HG02840 (cell line): ENCODE data around the gene KLHL41.
A peak's percentile ranks its signal among the peaks of the same experiment; 100 is the strongest.

Source experiments
- ATAC-seq: cut with Tn5 transposase; IDR thresholded peaks from one replicate; pipeline ENCODE4 v1.9.1; 2021; ENCODE audit warnings: mild to moderate bottlenecking, moderate library complexity, moderate number of reproducible peaks; ENCODE audit not compliant: unreplicated experiment, low FRiP score

KLHL41 gene

GRCh38 chr2:169509298-169509885, at the start of gene KLHL41:
Gene KLHL41 (plus strand): TSS chr2:169509702. CDS start chr2:169509779, 77 bp downstream.
- no peak for ATAC-seq

DNA sequence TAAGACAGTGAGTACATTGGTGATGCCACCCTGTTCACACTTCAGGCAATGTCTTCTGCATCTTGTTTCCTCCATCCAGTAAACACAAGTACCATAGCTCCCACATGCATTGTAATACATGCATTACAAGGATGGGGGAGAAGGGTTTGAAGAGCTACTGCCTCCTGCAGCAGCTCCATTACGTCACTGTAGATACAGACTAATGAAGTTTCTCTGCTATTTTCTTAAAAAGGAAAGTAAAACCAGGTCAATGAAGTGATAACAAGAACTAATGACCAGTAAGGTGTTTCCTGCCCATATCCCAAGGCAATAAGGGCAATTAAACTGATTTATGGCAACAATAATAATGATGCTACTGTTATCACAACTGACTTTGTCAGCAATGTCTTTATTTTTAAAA, 48.4 kb upstream of the KLHL41 start:
- no peak for ATAC-seq

DNA sequence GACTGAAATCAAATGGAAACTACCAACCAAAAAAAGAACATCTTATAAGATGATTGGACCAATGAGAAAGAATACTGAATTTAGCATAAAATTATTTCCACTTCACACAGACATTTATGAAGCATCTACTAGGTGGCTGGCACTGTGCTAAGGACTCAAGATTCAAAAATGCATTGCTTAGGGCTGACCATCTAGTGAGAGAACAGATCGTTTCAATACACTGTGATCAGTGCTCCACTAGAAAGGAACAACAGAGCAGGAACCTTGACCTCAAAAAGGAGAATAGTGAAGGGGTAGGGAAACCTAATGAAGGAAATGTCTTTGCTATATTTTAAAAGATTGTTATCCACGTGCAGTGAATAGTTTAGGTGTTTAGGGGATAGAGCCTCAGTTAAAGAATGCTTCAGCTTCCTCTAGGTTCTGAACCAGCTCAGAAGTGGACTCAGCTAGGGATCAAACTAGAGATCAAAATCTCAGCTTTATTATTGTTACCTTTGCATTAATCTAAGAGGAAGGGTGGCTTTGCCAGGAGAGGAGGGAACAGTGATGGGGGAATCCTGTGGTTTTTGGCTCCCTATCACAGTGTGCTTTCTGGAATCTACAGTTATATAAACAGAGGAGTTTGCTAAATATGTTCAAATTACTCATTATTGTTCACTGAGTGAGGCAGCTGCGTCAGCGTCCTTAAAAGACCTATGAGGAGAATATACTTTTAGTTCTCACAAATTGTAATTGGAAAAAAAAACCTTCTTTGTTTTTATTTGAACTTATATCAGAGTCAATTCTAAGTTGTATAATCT, 46.4 kb upstream of the KLHL41 start:
- ATAC-seq, result no peak

DNA sequence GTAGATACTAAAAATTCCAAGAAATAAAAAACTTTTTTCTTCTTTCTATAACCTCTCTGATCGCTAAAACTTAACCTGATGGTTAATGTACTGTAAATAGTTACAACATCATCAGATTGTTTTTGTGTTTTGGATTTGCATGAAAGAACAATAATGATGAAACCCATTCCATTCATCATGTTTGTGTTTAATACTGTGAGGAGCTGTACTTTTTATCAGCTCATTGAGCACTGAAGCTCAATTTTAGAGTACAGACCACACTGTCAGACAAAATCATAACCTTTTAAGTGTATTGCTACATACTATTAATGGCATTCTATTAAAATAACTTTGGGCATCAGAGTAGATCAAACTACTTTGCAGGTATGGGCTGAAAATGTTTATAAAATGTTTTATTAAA, 45.0 kb upstream of the KLHL41 start:
- ATAC-seq, result no peak

DNA sequence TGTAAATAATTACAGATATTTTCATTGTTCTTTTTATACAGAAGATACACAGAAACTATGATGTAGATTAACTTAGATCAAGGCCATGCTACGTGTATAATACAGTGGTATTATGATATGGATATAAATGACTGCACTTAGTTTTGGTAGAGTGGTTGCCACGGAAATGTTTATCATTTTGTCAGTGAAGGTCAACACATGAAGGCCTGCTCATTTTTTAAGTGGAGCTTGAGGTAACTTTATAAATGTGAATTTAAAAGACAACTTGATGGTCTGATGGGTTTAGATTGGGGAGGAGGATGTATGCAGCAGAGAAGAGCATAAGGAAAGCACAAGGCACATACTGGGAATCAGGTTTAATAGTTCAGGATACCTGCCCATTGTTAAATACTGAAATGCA, 44.6 kb upstream of the KLHL41 start:
- no peak for ATAC-seq

DNA sequence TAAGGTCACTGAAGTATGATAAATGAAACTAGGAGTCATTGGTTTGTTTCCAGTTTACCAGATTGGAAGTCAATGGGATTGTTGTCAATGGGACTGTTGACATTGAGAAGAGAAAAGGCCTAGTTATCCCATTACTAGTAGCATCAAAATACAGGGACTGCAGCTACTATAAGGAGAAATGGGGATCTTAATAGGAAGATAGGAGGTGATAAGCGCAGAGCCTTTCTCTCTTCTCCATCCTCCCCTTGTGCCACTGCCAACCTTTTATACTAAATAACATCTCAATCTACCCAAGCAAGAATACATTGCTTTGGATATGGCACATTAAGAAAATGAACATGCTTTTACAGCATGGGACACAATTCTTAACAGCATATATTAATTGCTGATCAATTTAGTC, 40.7 kb upstream of the KLHL41 start:
- no peak for ATAC-seq

DNA sequence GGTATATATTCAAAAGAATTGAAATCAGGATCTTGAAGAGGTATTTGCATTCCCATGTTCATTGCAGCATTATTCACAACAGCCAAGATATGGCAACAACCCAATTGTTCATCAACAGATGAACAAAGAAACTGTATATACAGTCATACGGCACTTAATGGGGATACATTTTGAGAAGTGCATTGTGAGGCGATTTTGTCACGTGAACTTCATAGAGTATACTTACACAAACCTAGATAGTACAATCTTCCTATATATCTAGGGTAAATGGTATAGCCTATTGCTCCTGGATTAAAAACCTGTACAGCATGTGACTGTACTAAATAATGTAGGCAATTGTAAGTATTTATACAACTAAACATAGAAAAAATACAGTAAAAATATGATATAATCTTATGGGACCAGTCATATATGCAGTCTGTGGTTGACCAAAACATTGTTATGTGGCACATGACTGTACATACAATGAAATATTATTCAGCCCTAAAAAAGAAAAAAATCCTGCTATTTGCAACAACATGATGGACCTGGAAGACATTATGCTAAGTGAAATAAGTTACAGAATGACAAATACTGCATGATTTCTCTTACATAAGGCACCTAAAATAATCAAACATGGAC, 39.4 kb upstream of the KLHL41 start:
- no peak for ATAC-seq

DNA sequence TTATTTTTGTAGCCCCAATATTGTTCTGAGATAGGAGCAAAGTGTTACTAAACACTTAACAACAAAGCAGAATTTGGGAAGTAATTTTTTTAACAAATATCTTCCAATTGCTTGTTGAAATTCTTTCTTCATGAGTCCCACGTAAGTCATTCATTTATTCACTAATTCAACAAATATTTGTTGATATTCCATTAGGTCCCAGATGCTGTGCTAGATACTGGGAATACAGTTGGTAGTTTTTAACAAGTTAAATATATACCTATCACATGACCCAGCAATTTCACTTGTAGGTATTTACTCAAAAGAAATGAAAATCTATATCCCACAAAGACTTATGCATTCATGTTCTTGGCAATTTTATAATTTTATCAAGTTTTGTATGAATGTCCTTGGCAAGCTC, 37.3 kb upstream of the KLHL41 start:
- no peak for ATAC-seq

DNA sequence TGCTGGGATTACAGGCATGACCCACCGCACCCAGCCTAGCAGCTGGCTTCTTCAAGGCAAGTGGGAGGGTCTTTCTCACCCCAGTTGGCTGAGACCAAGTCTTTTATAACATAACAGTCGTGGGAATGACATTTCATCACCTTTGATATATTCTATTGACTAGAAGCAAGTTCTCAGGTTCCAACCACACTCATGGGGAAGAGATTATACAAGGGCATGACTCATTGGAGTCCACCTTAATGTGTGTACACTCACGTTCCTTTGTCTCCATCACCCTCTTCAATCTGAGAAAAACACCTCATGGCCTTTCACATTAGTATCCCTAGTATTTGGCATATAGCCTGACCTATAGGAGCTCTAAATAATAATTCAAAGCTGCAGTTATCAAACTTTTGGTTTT, 33.0 kb upstream of the KLHL41 start:
- no peak for ATAC-seq

DNA sequence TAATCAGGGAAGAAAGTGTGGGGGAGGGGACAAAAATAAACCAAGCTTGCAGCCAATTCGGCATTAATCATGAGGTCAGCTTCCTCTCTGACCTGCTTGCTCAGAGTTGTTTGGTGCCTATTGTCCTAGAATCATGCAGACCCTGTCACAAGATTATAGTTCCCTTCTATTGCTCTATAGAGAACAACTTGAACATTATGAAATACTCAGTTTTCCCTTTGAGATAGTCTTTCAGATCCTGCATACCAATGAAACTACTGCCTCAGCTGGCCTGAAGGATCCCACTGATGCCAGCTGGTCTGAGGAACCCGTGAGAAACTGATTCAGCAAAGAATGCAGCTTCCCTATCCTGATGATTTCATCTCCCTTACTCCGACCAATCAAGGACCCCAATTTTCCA, 31.2 kb upstream of the KLHL41 start:
- ATAC-seq, result no peak

- ATAC-seq, result no peak
Observed at GRCh38 chr2:169478745-169479256, 30.7 kb upstream of the KLHL41 start.

GRCh38 chr2:169479257-169480078, 30.0 kb upstream of the KLHL41 start, which contains the start of gene BBS5:
Gene BBS5 (plus strand): TSS chr2:169479494. CDS start chr2:169479554, 60 bp downstream.
- ATAC-seq, result peak; percentile 96

GRCh38 chr2:169480079-169480465, 29.4 kb upstream of the KLHL41 start:
- ATAC-seq, result no peak

- ATAC-seq, result no peak
Observed at GRCh38 chr2:169485650-169486138, 23.8 kb upstream of the KLHL41 start.

DNA sequence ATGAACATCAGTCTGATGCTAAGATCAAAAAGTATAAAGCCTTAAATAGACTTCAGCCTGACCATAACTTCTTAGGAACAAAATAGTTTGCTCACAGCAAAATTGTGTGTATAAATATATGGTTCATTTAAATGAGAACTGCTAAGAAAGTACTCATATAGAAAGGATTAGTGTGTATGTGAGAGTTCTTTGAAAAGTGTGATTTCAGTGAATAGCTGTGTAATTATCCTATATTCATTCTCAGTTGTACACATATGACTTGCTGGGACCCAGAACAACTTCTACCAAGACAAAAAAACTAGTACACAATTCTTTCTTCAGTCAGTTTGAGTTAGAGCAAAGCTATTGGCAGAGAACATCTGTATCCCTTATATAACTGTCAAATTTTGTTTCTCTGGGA, 23.0 kb upstream of the KLHL41 start:
- ATAC-seq, result no peak

DNA sequence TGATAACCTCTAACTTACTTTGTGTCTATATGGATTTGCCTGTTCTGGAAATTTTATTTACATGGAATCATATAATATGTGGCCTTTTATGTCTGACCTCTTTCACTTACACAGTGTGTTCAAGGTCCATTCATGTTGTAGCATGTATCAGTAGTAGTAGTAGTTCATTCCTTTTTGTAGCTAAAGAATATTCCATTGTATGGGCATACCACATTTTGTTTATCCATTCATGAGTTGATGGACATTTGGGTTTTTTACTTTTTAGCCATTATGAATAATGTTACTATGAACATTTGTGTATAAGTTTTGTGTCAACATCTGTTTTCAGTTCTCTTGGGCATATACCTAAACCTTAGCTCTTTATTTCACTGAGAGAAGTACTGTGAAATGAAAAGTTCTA, 18.7 kb upstream of the KLHL41 start:
- ATAC-seq, result no peak

GRCh38 chr2:169491378-169491777, 18.1 kb upstream of the KLHL41 start:
- ATAC-seq, result no peak

DNA sequence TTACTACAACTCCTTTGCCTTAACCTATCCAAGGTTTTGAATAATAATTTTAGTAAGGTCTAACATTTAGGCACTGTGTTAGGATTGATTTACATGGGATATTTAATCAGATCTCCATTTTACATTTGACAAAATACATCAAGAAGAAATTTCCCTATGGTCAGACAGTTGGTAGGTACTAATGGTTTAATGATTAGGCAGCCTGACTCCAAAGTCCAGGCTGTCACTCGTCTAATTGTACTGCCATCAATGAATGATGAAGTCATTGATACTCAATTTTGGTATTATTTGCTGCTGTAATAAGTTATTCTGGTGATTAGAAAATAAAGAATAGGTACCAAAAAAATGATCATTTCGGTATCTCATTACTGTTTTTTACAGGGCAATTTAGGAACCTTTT, 16.1 kb upstream of the KLHL41 start:
- ATAC-seq, result no peak

DNA sequence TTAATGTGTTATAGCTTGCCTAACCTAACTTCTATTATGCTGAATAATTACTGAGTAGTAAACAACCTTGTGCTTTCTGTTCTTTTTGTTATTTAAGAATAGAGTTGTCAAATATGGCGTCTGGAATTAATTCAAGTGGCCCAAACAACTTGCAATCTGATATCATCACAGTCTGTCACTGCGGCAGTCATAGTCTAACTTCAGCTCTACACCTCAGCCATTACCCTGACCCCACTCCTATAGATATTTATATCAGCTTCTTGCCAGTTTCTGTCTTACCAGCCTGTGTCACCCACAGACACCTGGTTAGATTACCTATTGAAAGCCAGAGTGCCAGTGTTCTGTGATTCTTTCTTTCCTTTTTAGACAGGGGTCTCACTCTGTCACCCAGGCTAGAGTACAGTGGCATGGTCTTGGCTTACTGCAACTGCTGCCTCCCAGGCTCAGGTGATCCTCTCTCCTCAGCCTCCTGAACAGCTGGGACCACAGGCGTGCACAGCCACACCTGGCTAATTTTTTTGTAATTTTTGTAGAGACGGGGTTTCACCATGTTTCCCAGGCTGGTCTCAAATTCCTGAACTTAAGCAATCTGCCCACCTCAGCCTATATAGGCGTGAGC, 14.1 kb upstream of the KLHL41 start:
- ATAC-seq, result no peak

- no peak for ATAC-seq
Observed at GRCh38 chr2:169504651-169505050, 4.9 kb upstream of the KLHL41 start.
